ENCODE data around the gene MYO1B.

- TF ChIP-seq CTCF (IDR thresholded peaks at IDR 0.05; ENCODE audit: insufficient read depth, low read length, poor library complexity, severe bottlenecking) (no peak), EZH2phosphoT487 (conservative IDR thresholded peaks at IDR 0.05; ENCODE audit: low read length) (no peak)
Measured at GRCh38 chr2:191233533-191233932, 11.7 kb upstream of the MYO1B start.

Measured in SU-DHL-6 (cell line).